Pancreas (tissue), 10 donors: Measurements from ENCODE around the gene UNC5B. TPM values are rescaled to one million over a fixed set of nuclear protein-coding genes. Genes with fewer than 3 reads are reported as not detected.

Source experiments
- ATAC-seq, 4 donors: fragments of 200-7000 bp; cut with Tn5 transposase; one replicate each; pipeline versions ENCODE4 v1.8.0 to v1.9.1; 2020; ENCODE audit warnings: mild to moderate bottlenecking in 4 of 4, moderate library complexity in 4 of 4
- DNase-seq, 6 donors: peaks; one replicate each; pipeline ENCODE4 v3.0.0-alpha.2; 2020
- FAIRE-seq: peaks from 2 replicates; lab custom pipeline; 2012; peaks lifted over from hg19 to GRCh38; lab: Jason Lieb, UNC
- H3K27ac ChIP-seq, 4 donors: fragments of 200-600 bp; sonication (generic); 1 replicate in 3 of 4; 2 replicates in 1 of 4; pipeline versions ENCODE4 v1.5.0 to v1.8.0; 2020
- H3K27me3 ChIP-seq, 4 donors: fragments of 200-600 bp; one replicate each; pipeline ENCODE4 v1.8.0; 2021
- H3K36me3 ChIP-seq, 3 donors: fragments of 200-600 bp; sonication (generic) in 1 of 3; one replicate each; pipeline versions ENCODE4 v1.5.0 to v1.8.0; 2020 to 2021
- H3K4me1 ChIP-seq, 3 donors: fragments of 200-600 bp; one replicate each; pipeline ENCODE4 v1.8.0; 2021
- H3K4me3 ChIP-seq, 4 donors: fragments of 200-600 bp; sonication (generic) in 2 of 4; one replicate each; pipeline versions ENCODE4 v1.5.0 to v1.8.0; 2020 to 2021
- H3K9me3 ChIP-seq, 4 donors: fragments of 200-600 bp; one replicate each; pipeline ENCODE4 v1.8.0; 2021
- WGBS, 2 donors: extraction: QIAGEN DNeasy Blood & Tissue Kit; methylation state at CpG; one replicate each; pipeline ENCODE4 v1.1.7; 2013; 5-methylcytosine and 5-hydroxymethylcytosine counted together
- intact Hi-C, 3 donors: fragments of 100-400 bp; cut with DNase I; formaldehyde crosslinking; loops; one replicate each; pipeline versions ENCODE4 v1.11.1 to v1.14.2; 2022
- polyA plus RNA-seq, 2 donors: library from polyadenylated mRNA; stranded (reverse); fragments of 200-250 nt; gene quantifications; one replicate each; pipeline ENCODE4 v1.2.3, GENCODE V29; 2013
- total RNA-seq, 6 donors: library from RNA; stranded (reverse); fragmentation: NEBNext Ultra II Directional in 4 of 6; extraction: Animal tissue kit (Norgen Biotek cat#: 25700) in 4 of 6; gene quantifications; one replicate each; pipeline versions ENCODE4 v1.2.1 to v1.2.4, GENCODE V29; 2021 to 2023
- TF ChIP-seq, protein P1 (sequence below), 4 donors: fragments of 200-600 bp; sonication (generic) in 3 of 4; IDR thresholded peaks; one replicate each; pipeline versions ENCODE4 v1.5.0 to v1.8.0; 2021; ENCODE audit warnings: antibody characterized with exemption in 4 of 4
- donor health status: healthy with polysubstance abuse.
- donor health status: DM: no; HTN: no; CAD: no; lungs with moderate emphysema.
- donor health status: DM: no; HTN: no; CAD: no.
- donor health status: control.
- donor health status: control.
- donor health status: Bipolar disorder and iron deficiency.
- donor health status: DM: yes; HTN: yes; CAD: no.
- donor health status: DM: no; HTN: no; CAD: no.
- donor health status: DM: no; HTN: no; CAD: no.
- donor health status: DM: yes; HTN: yes; CAD: no.

UNC5B gene
- total and polyA plus RNA-seq, 8 donors, result 2.4 to 7.7 (median 4.2) TPM

DNA sequence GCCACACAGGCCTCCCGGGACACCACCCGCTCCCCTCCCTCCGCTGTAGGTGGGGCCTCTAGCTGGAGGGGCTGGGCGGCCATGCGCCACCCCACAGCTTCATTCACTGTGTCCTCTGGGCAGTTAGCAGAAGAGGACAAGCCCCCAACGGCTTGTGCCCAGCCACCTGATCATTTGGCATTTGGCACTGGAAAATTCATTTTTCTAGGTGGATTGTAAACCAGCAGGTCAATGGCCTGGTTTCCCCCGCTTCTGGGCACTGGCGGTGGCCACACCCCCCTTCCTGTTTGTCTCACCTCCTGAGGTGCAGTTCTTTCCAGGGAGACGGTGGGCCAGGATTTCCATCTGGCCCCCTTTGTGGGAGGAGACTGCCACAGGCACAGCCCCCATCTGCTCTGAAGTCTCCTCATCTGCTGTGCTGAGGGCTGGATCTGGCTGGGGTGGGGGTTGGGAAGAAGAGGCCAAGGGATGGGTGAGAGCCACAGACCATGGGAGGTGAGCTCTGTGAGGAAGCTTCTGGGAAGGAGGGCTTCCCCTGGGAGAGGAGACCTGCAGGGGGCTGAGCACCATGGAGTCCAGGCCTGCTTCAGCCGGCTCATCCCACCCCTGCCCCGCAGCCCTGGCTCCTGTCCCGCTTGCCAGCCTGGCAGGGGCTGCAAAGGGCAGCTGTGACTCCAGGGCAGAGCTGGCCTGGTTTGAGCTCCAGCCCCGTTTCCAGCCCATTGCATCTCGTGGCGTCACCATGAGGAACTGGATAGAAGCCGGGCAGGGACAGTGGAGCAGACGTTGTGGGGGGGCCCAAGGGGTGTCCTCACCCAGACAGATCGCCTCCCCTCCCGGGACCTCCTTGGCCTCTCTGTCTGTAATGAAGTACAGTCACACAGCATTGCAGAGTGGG lies 66.6 kb downstream of the UNC5B start:
- FAIRE-seq, result no peak
- Histone ChIP-seq H3K36me3 (no peaks in the 10 kb centered on the region), H3K9me3 (no peaks in the 10 kb centered on the region), H3K27me3 (no peaks in the 10 kb centered on the region), H3K4me1 (no peaks in the 10 kb centered on the region), H3K4me3 (no peak overlapping the region), H3K27ac (no peak overlapping the region)
- TF ChIP-seq, protein P1, sequence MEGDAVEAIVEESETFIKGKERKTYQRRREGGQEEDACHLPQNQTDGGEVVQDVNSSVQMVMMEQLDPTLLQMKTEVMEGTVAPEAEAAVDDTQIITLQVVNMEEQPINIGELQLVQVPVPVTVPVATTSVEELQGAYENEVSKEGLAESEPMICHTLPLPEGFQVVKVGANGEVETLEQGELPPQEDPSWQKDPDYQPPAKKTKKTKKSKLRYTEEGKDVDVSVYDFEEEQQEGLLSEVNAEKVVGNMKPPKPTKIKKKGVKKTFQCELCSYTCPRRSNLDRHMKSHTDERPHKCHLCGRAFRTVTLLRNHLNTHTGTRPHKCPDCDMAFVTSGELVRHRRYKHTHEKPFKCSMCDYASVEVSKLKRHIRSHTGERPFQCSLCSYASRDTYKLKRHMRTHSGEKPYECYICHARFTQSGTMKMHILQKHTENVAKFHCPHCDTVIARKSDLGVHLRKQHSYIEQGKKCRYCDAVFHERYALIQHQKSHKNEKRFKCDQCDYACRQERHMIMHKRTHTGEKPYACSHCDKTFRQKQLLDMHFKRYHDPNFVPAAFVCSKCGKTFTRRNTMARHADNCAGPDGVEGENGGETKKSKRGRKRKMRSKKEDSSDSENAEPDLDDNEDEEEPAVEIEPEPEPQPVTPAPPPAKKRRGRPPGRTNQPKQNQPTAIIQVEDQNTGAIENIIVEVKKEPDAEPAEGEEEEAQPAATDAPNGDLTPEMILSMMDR (IDR thresholded peaks at IDR 0.05), result no peak
- 76 to 77% methylated on average over 19 of the region's 19 CpGs for WGBS, 2 donors
- peak in 1 of 6 donors; percentile 54 for DNase-seq
- ATAC-seq, result peak in 2 of 4 donors; percentile 45 to 56
- intact Hi-C loops, result loop anchor here in 1 of 3 donors (5.0 kb wide), 1 partner anchor 372 kb away; no protein-coding TSS in a partner anchor

DNA sequence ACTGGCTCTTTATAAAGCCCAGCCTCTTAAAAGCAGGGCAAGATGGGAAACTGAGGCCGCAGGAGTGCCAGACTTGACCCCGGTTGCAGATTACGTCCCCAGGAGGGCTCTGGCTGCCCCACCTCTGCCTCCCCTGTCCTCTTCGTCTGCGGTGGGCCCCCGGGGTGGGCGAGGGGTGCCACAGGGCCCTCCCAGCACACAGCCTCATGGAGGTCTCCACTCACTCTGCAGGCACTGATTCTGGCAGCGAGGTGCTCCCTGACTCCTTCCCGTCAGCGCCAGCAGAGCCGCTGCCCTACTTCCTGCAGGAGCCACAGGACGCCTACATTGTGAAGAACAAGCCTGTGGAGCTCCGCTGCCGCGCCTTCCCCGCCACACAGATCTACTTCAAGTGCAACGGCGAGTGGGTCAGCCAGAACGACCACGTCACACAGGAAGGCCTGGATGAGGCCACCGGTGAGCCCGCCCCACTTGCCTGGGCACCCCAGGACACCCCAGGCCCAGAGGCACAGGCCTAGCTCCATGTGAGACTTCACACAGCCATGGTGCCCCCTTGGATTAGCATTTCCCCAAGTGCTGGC lies 67.3 kb downstream of the UNC5B start:
- Histone ChIP-seq H3K27me3 (no peaks in the 10 kb centered on the region), H3K4me1 (no peaks in the 10 kb centered on the region), H3K4me3 (no peak overlapping the region), H3K9me3 (no peaks in the 10 kb centered on the region), H3K36me3 (no peaks in the 10 kb centered on the region), H3K27ac (no peak overlapping the region)
- FAIRE-seq (no peak), DNase-seq (peak in 1 of 6 donors; percentile 41), ATAC-seq (no peak)
- TF ChIP-seq, protein P1 (IDR thresholded peaks at IDR 0.05), result no peak
- intact Hi-C loops, result loop anchor here in 1 of 3 donors (5.0 kb wide), 2 partner anchors 352 to 372 kb away; no protein-coding TSS in a partner anchor
- 85 to 86% methylated on average over 22 of the region's 22 CpGs for WGBS, 2 donors

- H3K27ac ChIP-seq, result no peak overlapping the region
- TF ChIP-seq, protein P1 (IDR thresholded peaks at IDR 0.05), result no peak
- no peaks in the 10 kb centered on the region for H3K9me3 ChIP-seq
- DNase-seq (no peak), ATAC-seq (no peak), FAIRE-seq (no peak)
- H3K27me3 ChIP-seq, result no peaks in the 10 kb centered on the region
- H3K36me3 ChIP-seq, result no peaks in the 10 kb centered on the region
- H3K4me1 ChIP-seq, result no peaks in the 10 kb centered on the region
- WGBS, 2 donors, result 72 to 79% methylated on average over 5 of the region's 5 CpGs
- H3K4me3 ChIP-seq, result no peak overlapping the region
- intact Hi-C loops, result loop anchor here in 1 of 3 donors (5.0 kb wide), 1 partner anchor 353 kb away; no protein-coding TSS in a partner anchor
Measured at GRCh38 chr10:71280216-71280615, 67.8 kb downstream of the UNC5B start.

DNA sequence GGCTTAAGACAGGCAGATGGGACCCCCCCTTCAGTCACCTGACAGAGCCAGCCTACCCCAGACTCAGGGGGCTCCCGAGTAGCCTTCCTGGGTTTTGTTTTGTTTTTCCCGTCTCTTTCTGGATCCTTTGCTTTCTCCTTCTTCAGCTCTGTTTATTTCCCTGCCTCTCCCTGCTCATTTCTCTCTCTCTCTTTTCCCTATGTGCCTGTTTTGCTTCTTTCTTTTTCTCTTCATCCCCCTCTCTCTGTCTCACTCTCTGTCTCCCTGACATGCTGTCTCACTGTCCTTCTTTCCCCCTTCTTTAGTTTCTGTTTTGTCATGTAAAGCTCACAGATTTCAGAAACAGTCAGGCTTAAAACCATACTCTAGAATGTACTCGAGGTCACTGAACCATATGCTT lies 68.5 kb downstream of the UNC5B start:
- Histone ChIP-seq H3K27ac (no peak overlapping the region), H3K9me3 (no peaks in the 10 kb centered on the region), H3K36me3 (no peaks in the 10 kb centered on the region), H3K4me1 (no peaks in the 10 kb centered on the region), H3K4me3 (no peak overlapping the region), H3K27me3 (no peaks in the 10 kb centered on the region)
- intact Hi-C loops, result loop anchor here in 1 of 3 donors (5.0 kb wide), 1 partner anchor 354 kb away; no protein-coding TSS in a partner anchor
- WGBS, 2 donors, result 44 to 56% methylated on average over 3 of the region's 3 CpGs
- FAIRE-seq, result no peak
- no peak for ATAC-seq
- TF ChIP-seq, protein P1 (IDR thresholded peaks at IDR 0.05), result no peak
- no peak for DNase-seq
